Cardiac muscle cell (in vitro differentiated cells and primary cell): Measurements from ENCODE around the gene EPG5. TPM values are rescaled to one million over a fixed set of nuclear protein-coding genes. Genes with fewer than 3 reads are reported as not detected.

ENCODE experiments used
- DNase-seq, 2 donors: peaks; one replicate each; pipeline versions ENCODE4 v3.0.0 to v3.0.0-alpha.2; 2010 to 2017; ENCODE audit warnings: low read depth in 1 of 2, low spot score in 1 of 2
- H3K27ac ChIP-seq: fragments of 200-600 bp; sonication (generic); 2 replicates; pipeline ENCODE4 v1.5.1; 2016
- H3K27me3 ChIP-seq: fragments of 200-600 bp; sonication (generic); 2 replicates; pipeline ENCODE4 v1.6.0; 2016; ENCODE audit warnings: control low read depth
- H3K36me3 ChIP-seq: fragments of 200-600 bp; sonication (generic); 2 replicates; pipeline ENCODE4 v1.5.1; 2016; ENCODE audit warnings: control low read depth
- H3K4me1 ChIP-seq: fragments of 200-600 bp; sonication (generic); 2 replicates; pipeline ENCODE4 v1.8.1; 2017; ENCODE audit warnings: low read depth, mild to moderate bottlenecking, mixed run types
- H3K4me3 ChIP-seq: fragments of 200-600 bp; sonication (generic); 2 replicates; pipeline ENCODE4 v1.5.1; 2016; ENCODE audit warnings: mild to moderate bottlenecking
- H3K9me3 ChIP-seq: fragments of 200-600 bp; sonication (generic); 2 replicates; pipeline ENCODE4 v1.5.1; 2017; ENCODE audit warnings: low read depth, mild to moderate bottlenecking, control low read depth
- CTCF ChIP-seq: IDR thresholded peaks from 2 replicates; pipeline ENCODE4 v1.5.1; 2012; ENCODE audit warnings: low read depth, mild to moderate bottlenecking, low read length
- polyA plus RNA-seq: library from polyadenylated mRNA; unstranded; fragments of >200 nt; fragmentation: Nextera tagmentation; extraction: Ambion mirVana; gene quantifications from 2 replicates; pipeline ENCODE4 v1.2.1, GENCODE V29; 2016
- total RNA-seq: library from RNA; depleted of rRNA; stranded (reverse); fragments of >200 nt; gene quantifications from 2 replicates; pipeline ENCODE4 v1.2.3, GENCODE V29; 2016

EPG5 gene
- total and polyA plus RNA-seq, 2 experiments from 2014 or later: 7.5 to 17.7 TPM

- Histone ChIP-seq H3K4me3 (no peak overlapping the region), H3K4me1 (no peaks in the 10 kb centered on the region), H3K27ac (no peak overlapping the region), H3K36me3 (peaks cover 42% of the 10 kb centered on the region), H3K9me3 (no peaks in the 10 kb centered on the region), H3K27me3 (no peaks in the 10 kb centered on the region)
- no peak for DNase-seq
- no peak for TF ChIP-seq CTCF
These were observed 103.0 kb downstream of the EPG5 start for GRCh38 chr18:45864081-45864480.

GRCh38 chr18:45863469-45863868 lies 103.7 kb downstream of the EPG5 start:
- Histone ChIP-seq H3K27ac (no peak overlapping the region), H3K9me3 (no peaks in the 10 kb centered on the region), H3K4me3 (no peak overlapping the region), H3K36me3 (peaks cover 47% of the 10 kb centered on the region), H3K27me3 (no peaks in the 10 kb centered on the region), H3K4me1 (no peaks in the 10 kb centered on the region)
- no peak for TF ChIP-seq CTCF
- DNase-seq: no peak

- peaks cover 52% of the 10 kb centered on the region for H3K36me3 ChIP-seq
- H3K9me3 ChIP-seq: no peaks in the 10 kb centered on the region
- no peaks in the 10 kb centered on the region for H3K4me1 ChIP-seq
- H3K27ac ChIP-seq: no peak overlapping the region
- TF ChIP-seq CTCF: no peak
- H3K4me3 ChIP-seq: no peak overlapping the region
- no peaks in the 10 kb centered on the region for H3K27me3 ChIP-seq
- no peak for DNase-seq
These were observed 105.2 kb downstream of the EPG5 start for GRCh38 chr18:45861926-45862325.

GRCh38 chr18:45860971-45861370 lies 106.2 kb downstream of the EPG5 start:
- TF ChIP-seq CTCF: no peak
- H3K27ac ChIP-seq: no peak overlapping the region
- no peak overlapping the region for H3K4me3 ChIP-seq
- no peaks in the 10 kb centered on the region for H3K4me1 ChIP-seq
- DNase-seq: no peak
- no peaks in the 10 kb centered on the region for H3K27me3 ChIP-seq
- peaks cover 59% of the 10 kb centered on the region for H3K36me3 ChIP-seq
- no peaks in the 10 kb centered on the region for H3K9me3 ChIP-seq

- no peak overlapping the region for H3K27ac ChIP-seq
- no peak for DNase-seq
- no peak for TF ChIP-seq CTCF
- no peak overlapping the region for H3K4me3 ChIP-seq
- H3K9me3 ChIP-seq: no peaks in the 10 kb centered on the region
- no peaks in the 10 kb centered on the region for H3K27me3 ChIP-seq
- H3K36me3 ChIP-seq: peaks cover 64% of the 10 kb centered on the region
- no peaks in the 10 kb centered on the region for H3K4me1 ChIP-seq
These were observed 106.6 kb downstream of the EPG5 start for GRCh38 chr18:45860492-45860891.

GRCh38 chr18:45859334-45859733 lies 107.8 kb downstream of the EPG5 start:
- H3K4me3 ChIP-seq: no peak overlapping the region
- no peaks in the 10 kb centered on the region for H3K4me1 ChIP-seq
- no peak overlapping the region for H3K27ac ChIP-seq
- no peak for DNase-seq
- TF ChIP-seq CTCF: no peak
- peaks cover 59% of the 10 kb centered on the region for H3K36me3 ChIP-seq
- H3K9me3 ChIP-seq: no peaks in the 10 kb centered on the region
- no peaks in the 10 kb centered on the region for H3K27me3 ChIP-seq
